Chondrocyte (in vitro differentiated cells): ENCODE data around the gene ANXA6. TPM values are rescaled to one million over a fixed set of nuclear protein-coding genes. Genes with fewer than 3 reads are reported as not detected.

ENCODE experiments used
- DNase-seq: peaks from one replicate; pipeline ENCODE4 v3.0.0; 2021; ENCODE audit warnings: mixed read lengths, low spot score
- H3K27ac Mint-ChIP-seq: one replicate; pipeline ENCODE4 v1.8.0; 2021; ENCODE audit warnings: mild to moderate bottlenecking, moderate library complexity, mixed read lengths; ENCODE audit not compliant: unreplicated experiment
- H3K27me3 Mint-ChIP-seq: 2 replicates; pipeline ENCODE4 v1.8.0; 2021; ENCODE audit warnings: low read depth, mixed read lengths
- H3K36me3 Mint-ChIP-seq: 2 replicates; pipeline ENCODE4 v1.8.0; 2021; ENCODE audit warnings: low read depth, mixed read lengths
- H3K4me1 Mint-ChIP-seq: 2 replicates; pipeline ENCODE4 v1.8.0; 2021; ENCODE audit warnings: low read depth, mild to moderate bottlenecking, mixed read lengths
- H3K4me3 Mint-ChIP-seq: one replicate; pipeline ENCODE4 v1.8.0; 2021; ENCODE audit warnings: mild to moderate bottlenecking, moderate library complexity, mixed read lengths; ENCODE audit not compliant: unreplicated experiment
- H3K9me3 Mint-ChIP-seq: 2 replicates; pipeline ENCODE4 v1.8.0; 2021; ENCODE audit warnings: low read depth, mixed read lengths
- total RNA-seq: library from RNA; stranded (reverse); gene quantifications from 3 replicates; pipeline ENCODE4 v1.2.1, GENCODE V29; 2021
- TF ChIP-seq, protein P1 (sequence below): fragments of 200-600 bp; sonication (generic); IDR thresholded peaks from 2 replicates; pipeline ENCODE4 v1.5.0; 2021; ENCODE audit warnings: antibody characterized with exemption, mild to moderate bottlenecking, moderate library complexity

The ANXA6 gene
- total RNA-seq, 1 donor from 2014 or later = 450 TPM

DNA sequence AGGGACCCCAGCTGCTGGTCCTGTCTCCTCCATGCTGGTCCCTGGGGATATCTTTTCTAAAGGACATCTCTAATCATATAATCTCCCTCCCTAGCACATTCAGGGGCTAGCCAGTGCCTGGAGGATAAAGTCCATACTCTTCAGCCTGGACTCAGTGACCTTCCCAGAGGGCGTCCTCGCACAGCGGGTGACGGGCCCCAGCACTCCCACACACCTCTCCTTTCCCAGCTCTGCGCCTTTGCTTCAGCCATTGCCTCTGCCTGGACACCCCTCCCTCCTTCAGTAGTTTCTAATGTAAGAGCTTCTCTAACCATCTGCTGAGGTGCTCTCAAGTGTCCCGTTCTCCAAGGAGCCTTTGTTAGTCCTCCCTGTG, 61.6 kb downstream of the ANXA6 start:
- peaks cover 54% of the 10 kb centered on the region for H3K4me1 Mint-ChIP-seq
- no peaks in the 10 kb centered on the region for H3K27me3 Mint-ChIP-seq
- H3K36me3 Mint-ChIP-seq = peaks cover 9% of the 10 kb centered on the region
- TF ChIP-seq, protein P1, sequence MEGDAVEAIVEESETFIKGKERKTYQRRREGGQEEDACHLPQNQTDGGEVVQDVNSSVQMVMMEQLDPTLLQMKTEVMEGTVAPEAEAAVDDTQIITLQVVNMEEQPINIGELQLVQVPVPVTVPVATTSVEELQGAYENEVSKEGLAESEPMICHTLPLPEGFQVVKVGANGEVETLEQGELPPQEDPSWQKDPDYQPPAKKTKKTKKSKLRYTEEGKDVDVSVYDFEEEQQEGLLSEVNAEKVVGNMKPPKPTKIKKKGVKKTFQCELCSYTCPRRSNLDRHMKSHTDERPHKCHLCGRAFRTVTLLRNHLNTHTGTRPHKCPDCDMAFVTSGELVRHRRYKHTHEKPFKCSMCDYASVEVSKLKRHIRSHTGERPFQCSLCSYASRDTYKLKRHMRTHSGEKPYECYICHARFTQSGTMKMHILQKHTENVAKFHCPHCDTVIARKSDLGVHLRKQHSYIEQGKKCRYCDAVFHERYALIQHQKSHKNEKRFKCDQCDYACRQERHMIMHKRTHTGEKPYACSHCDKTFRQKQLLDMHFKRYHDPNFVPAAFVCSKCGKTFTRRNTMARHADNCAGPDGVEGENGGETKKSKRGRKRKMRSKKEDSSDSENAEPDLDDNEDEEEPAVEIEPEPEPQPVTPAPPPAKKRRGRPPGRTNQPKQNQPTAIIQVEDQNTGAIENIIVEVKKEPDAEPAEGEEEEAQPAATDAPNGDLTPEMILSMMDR = no peak
- H3K27ac Mint-ChIP-seq = peak overlapping the region; percentile 84
- no peak overlapping the region for H3K4me3 Mint-ChIP-seq
- no peaks in the 10 kb centered on the region for H3K9me3 Mint-ChIP-seq
- no peak for DNase-seq

DNA sequence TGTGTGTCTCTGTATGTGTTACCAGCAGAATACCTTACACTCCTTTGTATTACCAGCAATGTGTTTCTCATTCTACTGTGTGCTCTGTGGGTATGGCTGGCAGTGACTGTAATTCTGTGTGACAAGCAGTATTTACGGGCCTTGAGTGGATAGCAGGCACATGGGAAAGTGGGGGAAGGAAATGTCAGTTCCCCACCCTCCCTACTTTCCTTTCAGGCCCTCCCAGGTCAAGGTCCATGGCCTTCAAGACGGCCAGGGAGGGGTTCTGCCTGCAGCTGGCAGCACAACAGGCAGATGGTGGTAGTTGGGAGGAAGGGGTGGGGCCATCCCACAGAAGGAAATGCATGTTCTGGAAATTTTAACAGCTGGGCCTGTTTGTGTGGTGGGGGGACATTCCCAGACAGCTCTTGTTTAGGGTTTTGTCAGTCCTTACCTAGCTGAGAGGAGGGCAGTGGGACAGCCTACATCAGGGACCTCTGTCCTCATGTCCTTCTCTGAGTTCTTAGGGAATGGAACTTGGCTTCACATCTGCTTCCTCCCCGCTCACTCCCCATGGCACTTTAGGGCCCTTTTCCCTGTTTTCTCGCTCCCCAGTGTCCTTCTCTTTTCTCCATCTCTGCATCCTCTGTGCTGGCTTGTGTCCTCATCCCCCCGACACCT, 62.1 kb downstream of the ANXA6 start:
- Mint-ChIP-seq H3K27me3 (no peaks in the 10 kb centered on the region), H3K4me3 (no peak overlapping the region), H3K9me3 (no peaks in the 10 kb centered on the region), H3K36me3 (peaks cover 4% of the 10 kb centered on the region), H3K4me1 (peaks cover 53% of the 10 kb centered on the region), H3K27ac (peak overlapping the region; percentile 84)
- no peak for DNase-seq
- TF ChIP-seq, protein P1 = no peak

DNA sequence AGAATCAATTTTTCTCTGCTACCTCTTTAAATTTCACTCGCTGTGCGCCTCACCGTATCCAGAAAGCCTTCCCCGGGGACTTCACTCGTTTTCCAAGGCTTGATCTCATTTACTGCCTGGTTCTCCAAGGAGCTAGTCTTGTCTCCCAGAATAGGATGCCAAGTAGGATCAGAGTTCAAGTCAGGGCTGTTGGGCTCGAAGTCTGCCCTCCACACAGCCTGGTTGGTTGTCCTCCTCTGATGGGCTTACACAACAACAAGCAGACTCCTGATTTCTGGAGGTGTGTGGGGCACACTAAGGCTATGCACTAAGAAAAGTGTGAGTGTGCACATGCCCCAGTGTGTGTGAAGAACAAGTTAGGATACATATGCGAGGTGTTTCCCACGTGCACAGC, 62.7 kb downstream of the ANXA6 start:
- Mint-ChIP-seq H3K27me3 (no peaks in the 10 kb centered on the region), H3K9me3 (no peaks in the 10 kb centered on the region), H3K27ac (peak overlapping the region; percentile 94), H3K4me3 (no peak overlapping the region), H3K36me3 (no peaks in the 10 kb centered on the region), H3K4me1 (peaks cover 48% of the 10 kb centered on the region)
- DNase-seq = no peak
- TF ChIP-seq, protein P1 = no peak

DNA sequence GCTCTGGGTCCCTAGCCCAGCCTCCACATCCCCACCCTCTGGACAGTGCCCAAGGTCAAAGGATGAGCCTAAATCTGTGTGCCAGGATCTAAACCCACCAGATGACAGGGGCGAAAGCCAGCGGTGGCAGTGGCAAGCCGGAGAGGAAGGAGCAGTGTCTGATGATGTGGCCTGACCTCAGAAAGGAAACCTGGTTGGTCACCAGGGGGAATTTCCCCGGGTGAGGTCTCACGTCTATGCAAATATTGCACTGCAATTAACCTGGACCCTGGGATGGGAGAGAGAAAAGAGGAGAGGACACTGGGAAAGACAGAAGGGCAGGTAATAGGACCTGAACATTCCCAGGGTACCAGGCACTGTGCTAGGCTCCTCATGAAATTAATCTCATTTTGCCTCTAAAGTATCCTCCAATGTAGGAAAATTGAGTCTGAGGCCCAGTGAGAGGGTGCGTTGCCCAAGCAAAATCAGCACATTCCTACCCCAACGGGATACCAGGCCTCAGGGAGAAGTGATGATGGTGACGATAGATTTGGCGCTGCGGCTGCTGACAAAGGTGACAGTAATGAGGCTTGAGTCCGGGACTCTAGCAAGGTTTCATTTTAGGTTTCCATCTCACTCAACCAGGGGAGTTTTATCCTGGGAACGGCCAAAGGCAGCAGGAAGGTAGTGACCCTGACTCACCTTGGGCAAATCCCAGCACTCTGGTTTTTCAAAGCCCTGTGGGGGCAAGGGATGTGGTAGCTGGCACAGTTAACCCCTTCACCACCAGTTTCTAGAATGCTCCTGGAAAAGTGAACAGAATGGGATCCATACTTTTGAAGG, 63.3 kb downstream of the ANXA6 start:
- peaks cover 48% of the 10 kb centered on the region for H3K4me1 Mint-ChIP-seq
- TF ChIP-seq, protein P1 = no peak
- no peak overlapping the region for H3K4me3 Mint-ChIP-seq
- H3K27me3 Mint-ChIP-seq = no peaks in the 10 kb centered on the region
- H3K36me3 Mint-ChIP-seq = no peaks in the 10 kb centered on the region
- no peak for DNase-seq
- peak overlapping the region; percentile 94 for H3K27ac Mint-ChIP-seq
- H3K9me3 Mint-ChIP-seq = no peaks in the 10 kb centered on the region

- Mint-ChIP-seq H3K9me3 (no peaks in the 10 kb centered on the region), H3K27ac (peak overlapping the region; percentile 94), H3K4me3 (no peak overlapping the region), H3K27me3 (no peaks in the 10 kb centered on the region), H3K36me3 (no peaks in the 10 kb centered on the region), H3K4me1 (peaks cover 48% of the 10 kb centered on the region)
- TF ChIP-seq, protein P1 = no peak
- DNase-seq = no peak
Observed at GRCh38 chr5:151093476-151093889, 64.1 kb downstream of the ANXA6 start.
